Epithelial cell of proximal tubule (primary cell): Measurements from ENCODE around the gene ZC3H12D. TPM values are rescaled to one million over a fixed set of nuclear protein-coding genes. Genes with fewer than 3 reads are reported as not detected.

Experiments
- DNase-seq: peaks from one replicate; pipeline ENCODE4 v3.0.0-alpha.2; 2011; ENCODE audit warnings: low read depth
- H3K4me3 ChIP-seq: 2 replicates; pipeline ENCODE4 v1.5.1; 2011; ENCODE audit warnings: low read depth, mild to moderate bottlenecking, low read length
- CTCF ChIP-seq: conservative IDR thresholded peaks from 2 replicates; pipeline ENCODE4 v1.5.1; 2012; ENCODE audit warnings: low read depth, mild to moderate bottlenecking, low read length
- total RNA-seq: library from RNA; depleted of rRNA; stranded (reverse); fragments of >200 nt; gene quantifications from 2 replicates; pipeline ENCODE4 v1.2.3, GENCODE V29; 2015

ZC3H12D gene
- total RNA-seq, 1 donor from 2014 or later = 0.17 TPM

GRCh38 chr6:149423964-149424440 lies 60.8 kb downstream of the ZC3H12D start:
- TF ChIP-seq CTCF = no peak
- no peak overlapping the region for H3K4me3 ChIP-seq
- DNase-seq = no peak

- no peak for DNase-seq
- no peak overlapping the region for H3K4me3 ChIP-seq
- no peak for TF ChIP-seq CTCF
Observed at GRCh38 chr6:149422581-149422980, 62.2 kb downstream of the ZC3H12D start.

GRCh38 chr6:149421132-149421531 lies 63.7 kb downstream of the ZC3H12D start:
- TF ChIP-seq CTCF = no peak
- DNase-seq = no peak
- no peak overlapping the region for H3K4me3 ChIP-seq

GRCh38 chr6:149419696-149420404 lies 65.0 kb downstream of the ZC3H12D start:
- no peak for TF ChIP-seq CTCF
- H3K4me3 ChIP-seq = no peak overlapping the region
- no peak for DNase-seq

DNA sequence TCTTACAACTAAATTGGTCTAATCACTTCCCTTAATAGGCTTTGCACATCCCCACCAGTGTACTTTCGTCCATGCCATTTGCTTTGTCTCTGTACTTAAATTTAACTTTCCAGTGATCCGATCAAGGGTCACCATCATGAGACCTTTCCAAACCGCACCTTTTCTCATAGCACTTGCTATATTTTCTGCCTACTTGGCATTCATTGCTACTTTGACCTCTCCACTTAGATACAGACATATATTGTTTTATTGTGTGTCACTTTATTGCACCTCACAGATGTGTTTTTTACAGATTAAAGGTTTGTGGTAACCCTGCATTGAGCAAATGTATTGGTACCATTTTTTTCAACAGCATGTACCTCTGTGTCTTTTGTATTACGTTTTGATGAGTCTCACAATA lies 70.0 kb downstream of the ZC3H12D start:
- no peak for TF ChIP-seq CTCF
- H3K4me3 ChIP-seq = no peak overlapping the region
- DNase-seq = no peak

- no peak overlapping the region for H3K4me3 ChIP-seq
- TF ChIP-seq CTCF = no peak
- DNase-seq = no peak
Observed at GRCh38 chr6:149414009-149414408, 70.8 kb downstream of the ZC3H12D start.

DNA sequence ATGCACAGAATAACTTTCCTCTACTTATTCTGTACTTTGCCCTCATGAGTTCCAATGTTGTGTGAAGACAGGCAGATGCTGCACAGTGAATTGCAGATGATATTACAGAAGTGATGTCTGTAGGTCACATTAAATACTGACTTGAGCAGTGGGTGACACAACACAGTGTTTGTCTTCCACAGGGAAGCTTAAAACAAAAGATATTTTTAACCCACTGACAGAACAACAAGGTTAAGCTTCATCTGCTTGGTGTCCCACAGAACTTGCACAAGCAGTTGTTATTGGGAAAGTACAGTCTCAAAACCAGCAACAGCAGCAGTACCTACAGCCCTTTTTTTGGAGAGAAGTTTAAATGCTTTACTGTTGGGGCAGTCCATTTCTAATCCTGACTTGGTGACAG lies 74.3 kb downstream of the ZC3H12D start:
- no peak for TF ChIP-seq CTCF
- H3K4me3 ChIP-seq = no peak overlapping the region
- no peak for DNase-seq
